Measurements from ENCODE around the gene ZFAND6.
"Not testable (repeated sequence)": the region's sequence is repeated elsewhere in the genome, so short reads cannot be mapped to it uniquely, and the experiment has no call there.

The ZFAND6 gene

DNA sequence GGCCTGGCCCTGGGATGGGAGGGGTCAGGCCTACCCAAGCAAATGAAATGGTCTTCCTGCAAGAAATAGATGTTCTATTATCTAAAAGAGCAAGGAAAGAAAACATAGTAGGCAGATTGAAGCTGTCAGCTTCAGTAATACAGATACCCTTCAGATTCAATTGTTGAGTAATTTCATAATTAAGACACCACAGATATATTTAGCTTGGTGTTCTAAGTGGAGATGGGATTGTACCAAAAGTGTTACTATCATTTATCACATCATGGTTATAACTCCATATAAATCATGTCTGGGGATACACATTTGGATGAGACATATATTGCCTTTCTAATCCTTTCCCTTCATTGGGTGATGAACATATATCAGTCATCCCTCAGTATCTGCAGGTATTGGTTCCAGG lies 51.4 kb downstream of the ZFAND6 start:
- Mint-ChIP-seq H3K27me3 (no peaks in the 10 kb centered on the region), H3K4me3 (no peak overlapping the region), H3K36me3 (ENCODE audit: insufficient read depth) (peaks cover 12% of the 10 kb centered on the region), H3K27ac (no peak overlapping the region), H3K4me1 (ENCODE audit: low read depth in 2 of 2) (peaks cover 25 to 50% of the 10 kb centered on the region in 2 donors), H3K9me3 (no peaks in the 10 kb centered on the region)
- DNase-seq (no peak), ATAC-seq (replicated peaks) (no peak)

DNA sequence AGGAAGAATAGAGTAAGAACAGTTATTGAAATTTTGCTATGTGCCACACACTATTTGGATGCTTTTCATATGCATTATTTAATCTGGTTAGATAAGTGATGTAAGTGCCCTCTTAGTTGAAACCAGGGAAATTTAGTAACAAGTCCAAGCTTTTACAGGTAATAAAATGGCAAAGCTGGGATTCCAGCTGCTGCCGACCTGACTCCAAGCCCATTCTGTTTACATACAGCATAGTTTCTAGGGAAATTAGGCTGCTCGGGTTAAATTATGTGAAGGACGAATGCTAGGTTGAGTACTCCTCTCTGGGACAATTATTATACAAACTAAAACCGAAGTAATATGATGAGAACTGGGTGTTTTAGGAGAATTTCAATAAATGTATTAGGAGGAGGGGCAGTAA lies 54.6 kb downstream of the ZFAND6 start:
- peaks cover 3% of the 10 kb centered on the region for H3K36me3 Mint-ChIP-seq (ENCODE audit: insufficient read depth)
- no peak overlapping the region for H3K4me3 Mint-ChIP-seq
- no peak for DNase-seq
- no peak for ATAC-seq (replicated peaks)
- H3K27me3 Mint-ChIP-seq, result no peaks in the 10 kb centered on the region
- peaks cover 15 to 39% of the 10 kb centered on the region in 2 donors for H3K4me1 Mint-ChIP-seq (ENCODE audit: low read depth in 2 of 2)
- H3K27ac Mint-ChIP-seq, result no peak overlapping the region
- no peaks in the 10 kb centered on the region for H3K9me3 Mint-ChIP-seq

DNA sequence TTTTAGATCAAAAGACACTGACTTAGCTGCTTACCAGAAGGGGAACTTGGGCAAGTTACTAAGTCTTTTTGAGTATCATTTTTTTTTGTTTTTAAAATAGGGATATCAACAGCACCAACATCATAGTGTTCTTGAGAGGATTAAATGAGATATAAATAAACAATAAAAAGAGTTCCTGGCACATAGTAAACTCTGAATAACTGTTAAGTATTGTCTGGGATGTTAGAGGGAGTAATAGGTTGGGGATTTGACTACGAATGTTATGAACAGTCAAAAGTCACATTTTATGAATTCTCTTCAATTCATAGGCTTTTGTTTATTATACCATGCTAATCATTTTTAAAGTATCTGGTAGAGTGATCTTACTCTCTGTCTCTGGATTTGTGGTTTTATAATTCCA lies 55.5 kb downstream of the ZFAND6 start:
- DNase-seq, result no peak
- Mint-ChIP-seq H3K4me3 (no peak overlapping the region), H3K36me3 (ENCODE audit: insufficient read depth) (peaks cover 3% of the 10 kb centered on the region), H3K27ac (no peak overlapping the region), H3K4me1 (ENCODE audit: low read depth in 2 of 2) (peaks cover 10 to 33% of the 10 kb centered on the region in 2 donors), H3K9me3 (no peaks in the 10 kb centered on the region), H3K27me3 (no peaks in the 10 kb centered on the region)
- no peak for ATAC-seq (replicated peaks)

DNA sequence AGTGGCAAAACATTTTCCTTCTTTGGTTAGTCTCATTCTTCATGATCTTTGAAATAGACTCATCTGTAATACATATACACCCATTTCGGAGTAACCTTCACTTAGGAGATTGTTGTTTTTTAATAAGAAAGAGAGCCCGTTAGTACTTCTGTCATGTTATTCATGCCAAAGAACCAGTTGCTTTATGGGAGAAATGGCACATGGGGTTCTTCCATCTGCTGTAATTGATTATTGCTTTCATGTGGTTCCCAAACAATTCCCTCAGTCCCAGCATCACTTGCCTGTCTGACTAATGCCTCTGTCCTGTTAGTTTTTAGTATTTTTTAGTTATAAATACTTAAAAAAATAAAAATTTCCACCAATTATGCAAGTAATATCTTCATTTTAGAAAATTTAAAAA lies 59.5 kb downstream of the ZFAND6 start:
- no peaks in the 10 kb centered on the region for H3K9me3 Mint-ChIP-seq
- H3K36me3 Mint-ChIP-seq (ENCODE audit: insufficient read depth), result peaks cover 22% of the 10 kb centered on the region
- H3K4me1 Mint-ChIP-seq (ENCODE audit: low read depth in 2 of 2), result peaks cover 10 to 26% of the 10 kb centered on the region in 2 donors
- no peaks in the 10 kb centered on the region for H3K27me3 Mint-ChIP-seq
- H3K27ac Mint-ChIP-seq, result no peak overlapping the region
- DNase-seq, result no peak
- ATAC-seq (replicated peaks), result no peak
- no peak overlapping the region for H3K4me3 Mint-ChIP-seq

DNA sequence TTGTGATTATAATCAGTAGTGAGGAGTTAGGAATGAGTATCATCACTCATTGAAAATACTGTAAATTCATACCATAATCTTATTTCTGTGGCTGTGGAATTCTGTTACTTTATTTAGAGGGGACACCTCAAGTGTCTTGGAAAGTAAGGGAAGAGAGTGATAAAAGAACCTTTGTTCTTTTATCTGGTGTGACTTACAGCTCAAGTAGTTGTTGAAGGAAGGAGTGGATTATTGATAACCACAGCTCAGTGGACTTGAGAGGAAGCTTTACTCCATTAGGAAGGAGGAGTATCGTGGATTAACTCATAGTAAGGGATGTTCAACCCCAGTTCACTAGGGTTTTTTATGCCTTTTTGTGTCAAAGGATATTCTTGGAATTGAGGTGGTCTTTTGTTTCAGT lies 61.2 kb downstream of the ZFAND6 start:
- ATAC-seq (replicated peaks) (no peak), DNase-seq (no peak)
- Mint-ChIP-seq H3K27ac (no peak overlapping the region), H3K4me1 (ENCODE audit: low read depth in 2 of 2) (peaks cover 7 to 22% of the 10 kb centered on the region in 2 donors), H3K36me3 (ENCODE audit: insufficient read depth) (peaks cover 28% of the 10 kb centered on the region), H3K27me3 (no peaks in the 10 kb centered on the region), H3K4me3 (no peak overlapping the region), H3K9me3 (no peaks in the 10 kb centered on the region)

DNA sequence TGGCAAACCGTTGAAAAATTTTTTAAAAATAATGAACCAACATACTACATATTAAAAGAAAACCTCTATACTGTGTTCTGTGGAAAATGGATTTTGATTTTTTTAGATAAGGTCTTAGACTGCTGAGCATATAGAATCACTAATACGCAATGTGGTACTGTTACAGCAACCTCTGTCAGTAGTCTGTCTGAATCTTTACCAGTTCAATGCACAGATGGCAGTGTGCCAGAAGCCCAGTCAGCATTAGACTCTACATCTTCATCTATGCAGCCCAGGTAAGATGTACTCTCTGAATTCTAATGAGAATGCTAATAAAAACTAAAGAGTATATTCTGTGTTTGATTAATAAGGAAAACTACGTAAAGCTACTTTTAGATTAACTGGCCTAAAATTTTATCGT lies 62.1 kb downstream of the ZFAND6 start:
- no peak for DNase-seq
- Mint-ChIP-seq H3K36me3 (ENCODE audit: insufficient read depth) (peaks cover 37% of the 10 kb centered on the region), H3K4me3 (no peak overlapping the region), H3K9me3 (no peaks in the 10 kb centered on the region), H3K27ac (no peak overlapping the region), H3K27me3 (no peaks in the 10 kb centered on the region), H3K4me1 (ENCODE audit: low read depth in 2 of 2) (peaks cover 10 to 23% of the 10 kb centered on the region in 2 donors)
- no peak for ATAC-seq (replicated peaks)

DNA sequence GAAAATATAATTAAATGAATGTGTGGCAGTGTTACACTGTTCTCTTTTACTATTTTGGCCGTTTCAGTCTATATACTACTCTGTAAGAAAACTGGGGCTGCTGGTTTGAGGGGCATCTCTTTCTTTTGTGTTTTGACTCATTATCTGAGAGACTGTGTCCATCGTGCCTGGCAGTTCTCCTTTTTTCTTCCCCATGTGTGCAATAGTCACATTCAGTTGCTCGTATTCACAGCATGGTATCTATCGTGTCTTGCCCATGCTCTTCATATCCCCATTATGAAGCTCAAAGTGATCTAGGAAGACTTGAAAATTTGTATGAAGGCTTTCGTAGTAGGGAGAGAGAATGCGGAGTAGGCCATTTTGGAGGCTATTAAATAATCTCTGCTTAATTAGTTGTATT lies 63.6 kb downstream of the ZFAND6 start:
- no peak for DNase-seq
- Mint-ChIP-seq H3K9me3 (no peaks in the 10 kb centered on the region), H3K36me3 (ENCODE audit: insufficient read depth) (peaks cover 47% of the 10 kb centered on the region), H3K27ac (no peak overlapping the region), H3K4me3 (no peak overlapping the region), H3K27me3 (no peaks in the 10 kb centered on the region), H3K4me1 (ENCODE audit: low read depth in 2 of 2) (peaks cover 10 to 20% of the 10 kb centered on the region in 2 donors)
- ATAC-seq (replicated peaks), result no peak

DNA sequence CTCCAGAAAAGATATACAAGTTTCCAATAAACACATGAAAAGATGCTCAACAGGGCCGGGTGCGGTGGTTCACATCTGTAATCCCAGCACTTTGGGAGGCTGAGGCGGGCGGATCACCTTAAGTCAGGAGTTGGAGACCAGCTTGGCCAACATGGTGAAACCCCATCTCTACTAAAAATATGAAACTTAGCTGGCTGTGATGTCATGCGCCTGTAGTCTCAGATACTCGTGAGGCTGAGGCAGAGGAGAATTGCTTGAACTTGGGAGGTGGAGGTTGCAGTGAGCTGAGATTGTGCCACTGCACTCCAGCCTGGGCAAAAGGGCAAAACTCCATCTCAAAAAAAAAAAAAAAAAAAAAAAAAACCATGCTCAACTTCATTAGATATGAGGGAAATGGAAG lies 67.8 kb downstream of the ZFAND6 start:
- ATAC-seq (replicated peaks); H3K4me3 Mint-ChIP-seq; H3K27me3 Mint-ChIP-seq; DNase-seq; H3K27ac Mint-ChIP-seq; H3K9me3 Mint-ChIP-seq: not testable (repeated sequence)
- peaks cover 5 to 11% of the 10 kb centered on the region in 2 donors for H3K4me1 Mint-ChIP-seq (ENCODE audit: low read depth in 2 of 2)
- peaks cover 46% of the 10 kb centered on the region for H3K36me3 Mint-ChIP-seq (ENCODE audit: insufficient read depth)

DNA sequence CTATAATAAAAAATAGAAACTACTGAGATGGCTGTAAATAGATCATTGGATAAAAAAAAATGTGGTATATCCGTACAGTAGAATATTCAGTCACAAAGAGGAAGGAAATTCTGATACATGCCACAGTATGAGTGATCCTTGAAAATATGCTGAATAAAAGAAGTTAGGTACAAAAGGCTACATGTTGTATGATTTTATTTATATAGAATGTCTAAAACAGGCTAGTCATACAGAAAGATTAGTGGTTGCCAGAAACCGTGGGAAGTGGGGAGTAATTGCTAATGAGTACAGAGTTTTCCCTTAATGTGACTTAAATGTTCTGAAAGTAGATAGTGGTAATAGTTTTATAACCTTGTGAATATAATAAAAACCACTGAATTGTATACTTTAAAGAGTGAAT lies 68.4 kb downstream of the ZFAND6 start:
- peak overlapping the region in 1 of 2 donors; percentile 65 for H3K27ac Mint-ChIP-seq
- H3K9me3 Mint-ChIP-seq, result no peaks in the 10 kb centered on the region
- no peak for DNase-seq
- H3K4me3 Mint-ChIP-seq, result no peak overlapping the region
- no peaks in the 10 kb centered on the region for H3K27me3 Mint-ChIP-seq
- H3K36me3 Mint-ChIP-seq (ENCODE audit: insufficient read depth), result peaks cover 47% of the 10 kb centered on the region
- no peak for ATAC-seq (replicated peaks)
- H3K4me1 Mint-ChIP-seq (ENCODE audit: low read depth in 2 of 2), result peaks cover 5 to 11% of the 10 kb centered on the region in 2 donors

DNA sequence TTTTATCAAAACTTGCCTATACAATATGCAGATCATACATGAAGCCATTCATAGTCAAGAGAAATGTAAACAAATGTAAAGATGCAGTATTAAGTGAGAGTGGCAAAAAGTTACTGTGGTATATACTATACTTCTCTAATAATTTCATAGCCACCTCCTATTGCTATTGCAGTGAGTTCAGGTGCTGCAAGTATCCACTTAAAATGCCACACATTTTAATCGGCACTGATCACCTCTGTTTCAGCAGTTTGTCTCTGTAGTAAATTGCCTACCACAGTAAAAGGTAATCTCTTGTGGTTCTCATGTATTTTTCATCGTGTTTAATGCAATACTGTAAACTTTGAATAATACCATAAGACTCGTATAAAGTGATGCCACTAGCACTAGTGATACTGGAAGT lies 72.9 kb downstream of the ZFAND6 start:
- no peaks in the 10 kb centered on the region for H3K27me3 Mint-ChIP-seq
- H3K27ac Mint-ChIP-seq, result no peak overlapping the region

DNA sequence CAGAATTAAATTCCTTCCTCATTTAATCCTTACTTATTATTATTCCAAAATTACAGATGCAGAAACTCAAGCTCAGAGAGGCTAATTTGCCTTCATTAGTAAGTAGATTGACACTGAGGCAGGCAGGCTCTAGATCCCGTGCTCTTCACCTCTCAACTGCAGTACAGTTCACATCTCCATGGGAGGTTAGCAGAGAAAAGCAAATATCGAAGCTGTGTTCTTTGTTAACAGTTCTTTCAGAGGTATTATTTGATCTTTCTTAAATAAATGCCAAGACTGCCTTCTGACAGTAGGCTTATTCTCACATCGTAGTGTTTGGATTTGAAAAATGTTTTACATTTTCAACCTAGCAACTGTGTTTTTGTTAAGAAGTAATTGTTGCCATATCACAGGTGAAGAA lies 77.4 kb downstream of the ZFAND6 start:
- DNase-seq (no peak), ATAC-seq (replicated peaks) (no peak)
- no peaks in the 10 kb centered on the region for H3K9me3 Mint-ChIP-seq
- H3K27ac Mint-ChIP-seq, result no peak overlapping the region
- no peaks in the 10 kb centered on the region for H3K4me1 Mint-ChIP-seq (ENCODE audit: low read depth in 2 of 2)
- peaks cover 49% of the 10 kb centered on the region for H3K36me3 Mint-ChIP-seq (ENCODE audit: insufficient read depth)
- H3K27me3 Mint-ChIP-seq, result no peaks in the 10 kb centered on the region
- no peak overlapping the region for H3K4me3 Mint-ChIP-seq

More for the DNA sequence above, 72.9 kb downstream of the ZFAND6 start:
- no peak for ATAC-seq (replicated peaks)
- no peak for DNase-seq
- Mint-ChIP-seq H3K9me3 (no peaks in the 10 kb centered on the region), H3K4me1 (ENCODE audit: low read depth in 2 of 2) (peaks cover 0 to 4% of the 10 kb centered on the region in 2 donors), H3K4me3 (no peak overlapping the region), H3K36me3 (ENCODE audit: insufficient read depth) (peaks cover 46% of the 10 kb centered on the region)

DNA sequence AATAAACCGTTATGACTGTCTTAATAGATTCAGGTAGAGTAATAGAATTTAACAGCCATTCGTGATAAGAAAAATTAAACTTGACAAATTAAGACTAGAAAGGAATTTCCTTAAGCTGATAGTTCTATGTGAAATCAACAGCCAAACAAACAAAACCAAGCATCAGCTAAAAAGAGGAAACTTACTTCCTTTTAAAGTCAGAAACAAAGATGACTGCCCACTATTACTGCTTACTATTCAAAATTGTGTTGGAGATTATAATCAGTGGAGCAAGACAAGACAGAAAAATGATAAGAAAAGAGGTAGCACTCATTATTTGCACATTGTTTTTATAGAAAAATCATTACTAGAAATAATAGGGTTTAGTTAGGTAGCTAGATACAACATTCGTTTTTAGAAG lies 79.5 kb downstream of the ZFAND6 start:
- Mint-ChIP-seq H3K4me3 (no peak overlapping the region), H3K4me1 (ENCODE audit: low read depth in 2 of 2) (no peaks in the 10 kb centered on the region), H3K27ac (no peak overlapping the region), H3K36me3 (ENCODE audit: insufficient read depth) (peaks cover 37% of the 10 kb centered on the region), H3K27me3 (no peaks in the 10 kb centered on the region), H3K9me3 (no peaks in the 10 kb centered on the region)
- ATAC-seq (replicated peaks) (no peak), DNase-seq (no peak)

DNA sequence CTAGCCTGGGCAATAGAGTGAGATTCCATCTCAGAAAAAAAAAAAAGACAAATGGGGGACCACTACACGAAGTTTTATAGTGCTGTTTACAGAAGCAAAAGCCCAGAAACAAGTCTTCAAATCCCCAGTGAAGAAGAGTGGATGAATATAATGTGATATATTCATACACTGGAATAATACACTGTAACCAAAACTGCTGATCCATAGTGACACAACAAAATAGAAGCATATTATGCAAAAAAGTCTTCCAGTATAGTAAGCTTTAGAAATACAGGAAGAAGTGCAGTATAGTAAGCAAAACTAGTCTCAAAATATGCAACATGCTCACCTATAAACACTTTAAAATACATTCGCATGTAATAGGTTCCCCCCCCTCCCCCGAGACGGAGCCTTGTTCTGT lies 81.4 kb downstream of the ZFAND6 start:
- H3K9me3 Mint-ChIP-seq, result no peaks in the 10 kb centered on the region
- H3K4me1 Mint-ChIP-seq (ENCODE audit: low read depth in 2 of 2), result no peaks in the 10 kb centered on the region
- peaks cover 21% of the 10 kb centered on the region for H3K36me3 Mint-ChIP-seq (ENCODE audit: insufficient read depth)
- H3K27me3 Mint-ChIP-seq, result no peaks in the 10 kb centered on the region
- H3K27ac Mint-ChIP-seq, result no peak overlapping the region
- ATAC-seq (replicated peaks) (no peak), DNase-seq (no peak)
- no peak overlapping the region for H3K4me3 Mint-ChIP-seq

DNA sequence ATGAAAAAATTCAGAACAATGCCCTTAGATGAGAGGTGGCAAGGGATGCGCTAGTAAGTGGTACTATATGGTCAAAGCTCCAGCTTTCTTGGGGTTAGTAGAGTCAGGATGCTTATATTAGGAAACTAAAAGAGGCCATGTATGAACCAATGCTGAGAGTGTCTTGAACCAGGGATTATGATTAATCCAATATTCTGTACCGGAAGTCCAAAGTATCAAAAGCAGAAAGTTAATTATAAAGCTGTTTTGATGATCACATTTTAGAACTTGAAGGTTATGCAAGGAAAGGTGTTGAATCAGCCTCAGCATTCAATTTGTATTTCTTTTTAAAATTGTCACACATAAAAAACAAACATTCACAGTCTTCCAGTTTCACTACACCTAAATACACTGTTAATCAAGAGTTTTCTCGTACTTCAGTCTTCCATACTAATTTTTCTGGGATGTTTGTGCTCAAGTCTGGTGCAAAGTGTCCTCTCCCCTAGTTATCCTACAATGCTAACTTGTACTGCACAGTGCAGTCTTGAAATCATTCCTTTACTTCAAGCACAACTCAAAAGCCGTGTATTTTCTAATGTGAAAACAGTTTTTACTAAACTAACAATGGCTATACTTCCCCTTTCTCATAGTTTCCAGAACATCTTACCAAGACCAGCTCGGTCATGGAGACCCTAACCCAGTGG lies 82.6 kb downstream of the ZFAND6 start:
- Mint-ChIP-seq H3K4me1 (ENCODE audit: low read depth in 2 of 2) (no peaks in the 10 kb centered on the region), H3K27me3 (no peaks in the 10 kb centered on the region), H3K4me3 (no peak overlapping the region), H3K9me3 (no peaks in the 10 kb centered on the region), H3K27ac (peak overlapping the region in 1 of 2 donors; percentile 51), H3K36me3 (ENCODE audit: insufficient read depth) (peaks cover 16% of the 10 kb centered on the region)
- ATAC-seq (replicated peaks) (no peak), DNase-seq (no peak)
